ENCODE measurements around the gene TBC1D22A.

DNA sequence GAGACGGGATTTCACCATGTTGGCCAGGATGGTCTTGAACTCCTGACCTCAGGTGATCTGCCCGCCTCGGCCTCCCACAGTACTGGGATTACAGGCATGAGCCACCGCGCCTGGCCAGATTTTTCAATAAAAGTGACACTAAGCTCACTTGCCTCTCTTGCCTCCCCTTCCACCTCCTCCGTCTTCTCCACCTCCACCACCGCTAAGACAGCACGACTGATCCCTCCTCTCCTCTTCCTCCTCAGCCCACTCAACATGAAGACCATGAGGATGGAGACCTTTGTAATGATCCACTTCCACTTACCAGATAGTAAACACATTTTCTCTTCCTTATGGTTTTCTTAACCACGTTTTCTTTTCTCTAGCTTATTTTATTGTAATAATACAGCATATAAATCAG lies 38.6 kb upstream of the TBC1D22A start:
- TF ChIP-seq, protein P1, sequence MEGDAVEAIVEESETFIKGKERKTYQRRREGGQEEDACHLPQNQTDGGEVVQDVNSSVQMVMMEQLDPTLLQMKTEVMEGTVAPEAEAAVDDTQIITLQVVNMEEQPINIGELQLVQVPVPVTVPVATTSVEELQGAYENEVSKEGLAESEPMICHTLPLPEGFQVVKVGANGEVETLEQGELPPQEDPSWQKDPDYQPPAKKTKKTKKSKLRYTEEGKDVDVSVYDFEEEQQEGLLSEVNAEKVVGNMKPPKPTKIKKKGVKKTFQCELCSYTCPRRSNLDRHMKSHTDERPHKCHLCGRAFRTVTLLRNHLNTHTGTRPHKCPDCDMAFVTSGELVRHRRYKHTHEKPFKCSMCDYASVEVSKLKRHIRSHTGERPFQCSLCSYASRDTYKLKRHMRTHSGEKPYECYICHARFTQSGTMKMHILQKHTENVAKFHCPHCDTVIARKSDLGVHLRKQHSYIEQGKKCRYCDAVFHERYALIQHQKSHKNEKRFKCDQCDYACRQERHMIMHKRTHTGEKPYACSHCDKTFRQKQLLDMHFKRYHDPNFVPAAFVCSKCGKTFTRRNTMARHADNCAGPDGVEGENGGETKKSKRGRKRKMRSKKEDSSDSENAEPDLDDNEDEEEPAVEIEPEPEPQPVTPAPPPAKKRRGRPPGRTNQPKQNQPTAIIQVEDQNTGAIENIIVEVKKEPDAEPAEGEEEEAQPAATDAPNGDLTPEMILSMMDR (optimal IDR thresholded peaks at IDR 0.05 in 1 of 3, IDR thresholded peaks at IDR 0.05 in 1 of 3, conservative IDR thresholded peaks at IDR 0.05 in 1 of 3; ENCODE audit: extremely low read depth in 1 of 3, insufficient read depth in 2 of 3, low read length in 3 of 3): no peak
- no peak for TF ChIP-seq EZH2 (IDR thresholded peaks at IDR 0.05; ENCODE audit: low read length)

All from keratinocyte (primary cell).